NCI-H2107 treated with DMSO at 0.1 percent for 48 hours (cell line): ENCODE data around the gene IGFALS.

Experiments used
- DNase-seq: peaks from one replicate; lab custom pipeline; 2025; ENCODE audit not compliant: unreplicated experiment; lab: John Stamatoyannopoulos, UW

Gene IGFALS

GRCh38 chr16:1793578-1794220, at the start of gene IGFALS:
Gene IGFALS, minus strand, starts transcription at chr16:1793705. Its CDS starts 53 bp downstream, at chr16:1793652.
- DNase-seq = no peak

GRCh38 chr16:1839554-1839953, 46.0 kb upstream of the IGFALS start:
- DNase-seq = no peak

- no peak for DNase-seq
Observed at GRCh38 chr16:1834096-1834495, 40.6 kb upstream of the IGFALS start.

GRCh38 chr16:1832838-1833454, 39.4 kb upstream of the IGFALS start:
- no peak for DNase-seq

GRCh38 chr16:1831186-1832075, 37.9 kb upstream of the IGFALS start:
- no peak for DNase-seq

GRCh38 chr16:1830213-1830612, 36.7 kb upstream of the IGFALS start:
- DNase-seq = no peak

GRCh38 chr16:1828645-1829410, 35.3 kb upstream of the IGFALS start:
- no peak for DNase-seq

GRCh38 chr16:1826691-1827573, 33.4 kb upstream of the IGFALS start, which contains the start of the genes FAHD1 and HAGH:
Gene FAHD1, plus strand, starts transcription at chr16:1827206. Its CDS starts 33 bp downstream, at chr16:1827239.
Gene HAGH, minus strand, starts transcription at chr16:1826825. Its CDS starts 38 bp downstream, at chr16:1826787.
- peak; percentile 85 for DNase-seq

- no peak for DNase-seq
Observed at GRCh38 chr16:1825864-1826690, 32.6 kb upstream of the IGFALS start.

- DNase-seq = no peak
Observed at GRCh38 chr16:1825381-1825863, 31.9 kb upstream of the IGFALS start.

- DNase-seq = no peak
Observed at GRCh38 chr16:1823821-1824220, 30.3 kb upstream of the IGFALS start.

- DNase-seq = no peak
Observed at GRCh38 chr16:1822801-1823200, 29.3 kb upstream of the IGFALS start.

GRCh38 chr16:1821861-1822611, 28.5 kb upstream of the IGFALS start:
- no peak for DNase-seq

GRCh38 chr16:1820946-1821290, 27.4 kb upstream of the IGFALS start:
- no peak for DNase-seq

GRCh38 chr16:1820096-1820945, 26.8 kb upstream of the IGFALS start:
- no peak for DNase-seq

- no peak for DNase-seq
Observed at GRCh38 chr16:1819611-1820010, 26.1 kb upstream of the IGFALS start.

GRCh38 chr16:1818873-1819525, 25.5 kb upstream of the IGFALS start:
- DNase-seq = no peak
